ENCODE data around the gene CHCHD10.

Gene CHCHD10

GRCh38 chr22:23716811-23717801 lies 50.7 kb downstream of the CHCHD10 start:
- Histone ChIP-seq H3K4me1 (ENCODE audit: insufficient read depth, low read length) (peaks cover 22% of the 10 kb centered on the region), H3K9me3 (ENCODE audit: insufficient read depth, low read length, severe bottlenecking) (no peaks in the 10 kb centered on the region), H3K27me3 (ENCODE audit: insufficient read depth, low read length, poor library complexity) (no peaks in the 10 kb centered on the region), H3K9ac (ENCODE audit: low read depth, low read length) (peak overlapping the region; percentile 93), H3K79me2 (ENCODE audit: insufficient read depth, low read length) (peaks cover 32% of the 10 kb centered on the region), H2AFZ (ENCODE audit: low read depth, low read length) (peak overlapping the region; percentile 100), H3K27ac (ENCODE audit: low read length) (peak overlapping the region; percentile 91), H4K20me1 (ENCODE audit: insufficient read depth, low read length) (peaks cover 17% of the 10 kb centered on the region), H3K4me2 (ENCODE audit: insufficient read depth, low read length) (peak overlapping the region; percentile 89), H3K36me3 (ENCODE audit: insufficient read depth, low read length) (peaks cover 32% of the 10 kb centered on the region), H3K4me3 (ENCODE audit: low read depth in 1 of 2, low read length in 2 of 2) (peak overlapping the region; percentile 72 to 92)
- ATAC-seq (ENCODE audit: insufficient read depth, low read depth) (peak; percentile 91), DNase-seq (peak; percentile 91)
- TF ChIP-seq EZH2 (IDR thresholded peaks at IDR 0.05; ENCODE audit: borderline replicate concordance, low read depth, low read length, severe bottlenecking): no peak
- peak; percentile 4 for TF ChIP-seq CTCF (IDR thresholded peaks at IDR 0.05; ENCODE audit: borderline replicate concordance, extremely low read depth, low read length, poor library complexity, severe bottlenecking)
